NCI-H2196 (cell line): ENCODE results near the gene SPNS2.

Experiments used
- DNase-seq: peaks from one replicate; lab custom pipeline; 2025; ENCODE audit not compliant: unreplicated experiment; lab: John Stamatoyannopoulos, UW

The SPNS2 gene

GRCh38 chr17:4480929-4481898, 17.5 kb upstream of the SPNS2 start:
- no peak for DNase-seq

GRCh38 chr17:4482338-4483011, 16.2 kb upstream of the SPNS2 start:
- no peak for DNase-seq

GRCh38 chr17:4483012-4483840, 15.5 kb upstream of the SPNS2 start:
- peak; percentile 42 for DNase-seq

GRCh38 chr17:4485676-4486646, 12.7 kb upstream of the SPNS2 start:
- DNase-seq = no peak

GRCh38 chr17:4487296-4487695, 11.4 kb upstream of the SPNS2 start:
- no peak for DNase-seq

- no peak for DNase-seq
Observed at GRCh38 chr17:4487820-4488716, 10.6 kb upstream of the SPNS2 start.

GRCh38 chr17:4488989-4489595, 9.6 kb upstream of the SPNS2 start:
- DNase-seq = no peak

GRCh38 chr17:4490109-4490591, 8.5 kb upstream of the SPNS2 start:
- no peak for DNase-seq

GRCh38 chr17:4490637-4491061, 8.0 kb upstream of the SPNS2 start:
- no peak for DNase-seq

GRCh38 chr17:4492721-4493561, 5.7 kb upstream of the SPNS2 start:
- DNase-seq = no peak

- DNase-seq = no peak
Observed at GRCh38 chr17:4497101-4497824, 1.4 kb upstream of the SPNS2 start.

- DNase-seq = no peak
Observed at GRCh38 chr17:4499431-4500190, 930 bp downstream of the SPNS2 start.

- DNase-seq = no peak
Observed at GRCh38 chr17:4500191-4500571, 1.5 kb downstream of the SPNS2 start.

- no peak for DNase-seq
Observed at GRCh38 chr17:4501295-4501949, 2.7 kb downstream of the SPNS2 start.

- DNase-seq = no peak
Observed at GRCh38 chr17:4502466-4503154, 3.9 kb downstream of the SPNS2 start.
